SK-N-MC (cell line): ENCODE data around the gene TANGO6.

Experiments used
- DNase-seq: peaks from one replicate; pipeline ENCODE4 v3.0.0-alpha.2; 2011; ENCODE audit warnings: low read depth, low spot score
- H3K27ac ChIP-seq: fragments of 200-600 bp; sonication (generic); 2 replicates; pipeline ENCODE4 v1.5.1; 2016; ENCODE audit warnings: mixed run types
- H3K36me3 ChIP-seq: fragments of 200-600 bp; sonication (generic); 2 replicates; pipeline ENCODE4 v1.6.1; 2017; ENCODE audit warnings: antibody characterized with exemption, low read length, mixed read lengths; ENCODE audit not compliant: insufficient read depth
- H3K4me3 ChIP-seq: fragments of 200-600 bp; sonication (generic); 2 replicates; pipeline ENCODE4 v1.5.1; 2016
- H3K9ac ChIP-seq: fragments of 200-600 bp; sonication (generic); 2 replicates; pipeline ENCODE4 v1.8.0; 2017; ENCODE audit warnings: mixed run types, mixed read lengths; ENCODE audit not compliant: insufficient read length
- H3K9me3 ChIP-seq: fragments of 200-600 bp; sonication (generic); 2 replicates; pipeline ENCODE4 v1.6.1; 2017; ENCODE audit warnings: low read depth, mild to moderate bottlenecking, antibody characterized with exemption, low read length, moderate library complexity, mixed read lengths
- EZH2 ChIP-seq: fragments of 200-600 bp; sonication (generic); IDR thresholded peaks from one replicate; pipeline ENCODE4 v1.6.1; 2017; ENCODE audit warnings: antibody characterized with exemption
- FOXP2 ChIP-seq: optimal IDR thresholded peaks from 2 replicates; pipeline ENCODE3; 2011; ENCODE audit warnings: mild to moderate bottlenecking, moderate library complexity; ENCODE audit not compliant: insufficient read depth; ENCODE audit errors: extremely low read length, control extremely low read depth
- POLR2AphosphoS5 ChIP-seq: IDR thresholded peaks from 2 replicates; pipeline ENCODE4 v1.6.1; 2012; ENCODE audit warnings: mild to moderate bottlenecking, low read depth, low read length, borderline replicate concordance

Gene TANGO6

GRCh38 chr16:68993885-68994284, 150.6 kb downstream of the TANGO6 start:
- TF ChIP-seq POLR2AphosphoS5 (no peak), FOXP2 (no peak), EZH2 (no peak)
- Histone ChIP-seq H3K9ac (no peak overlapping the region), H3K4me3 (no peak overlapping the region), H3K27ac (no peak overlapping the region), H3K9me3 (no peaks in the 10 kb centered on the region), H3K36me3 (no peaks in the 10 kb centered on the region)
- no peak for DNase-seq

DNA sequence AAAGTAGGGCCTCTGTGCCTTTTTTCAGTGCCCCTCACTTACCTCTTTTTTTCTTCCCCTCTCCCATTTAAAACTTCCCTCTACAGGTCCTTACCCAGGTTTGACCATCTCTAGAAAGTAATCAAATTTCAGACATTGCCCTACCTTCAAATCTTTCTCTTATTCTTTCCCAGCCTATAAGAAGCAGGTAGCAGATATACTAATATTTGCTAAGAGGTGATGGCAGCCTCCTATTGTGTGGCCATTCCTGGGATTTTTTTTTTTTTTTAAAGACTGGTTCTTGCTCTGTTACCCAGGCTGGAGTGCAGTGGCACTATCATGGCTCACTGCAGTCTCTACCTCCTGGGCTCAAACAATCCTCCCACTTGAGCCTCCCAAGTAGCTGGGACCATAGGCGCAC, 151.0 kb downstream of the TANGO6 start:
- Histone ChIP-seq H3K9ac (no peak overlapping the region), H3K4me3 (no peak overlapping the region), H3K27ac (no peak overlapping the region), H3K36me3 (no peaks in the 10 kb centered on the region), H3K9me3 (no peaks in the 10 kb centered on the region)
- DNase-seq = no peak
- TF ChIP-seq POLR2AphosphoS5 (no peak), EZH2 (no peak), FOXP2 (no peak)

- no peak for DNase-seq
- Histone ChIP-seq H3K9me3 (no peaks in the 10 kb centered on the region), H3K9ac (no peak overlapping the region), H3K36me3 (no peaks in the 10 kb centered on the region), H3K27ac (no peak overlapping the region), H3K4me3 (no peak overlapping the region)
- no peak for TF ChIP-seq FOXP2
- TF ChIP-seq EZH2 = no peak
- no peak for TF ChIP-seq POLR2AphosphoS5
Observed at GRCh38 chr16:68995011-68995504, 151.7 kb downstream of the TANGO6 start.

DNA sequence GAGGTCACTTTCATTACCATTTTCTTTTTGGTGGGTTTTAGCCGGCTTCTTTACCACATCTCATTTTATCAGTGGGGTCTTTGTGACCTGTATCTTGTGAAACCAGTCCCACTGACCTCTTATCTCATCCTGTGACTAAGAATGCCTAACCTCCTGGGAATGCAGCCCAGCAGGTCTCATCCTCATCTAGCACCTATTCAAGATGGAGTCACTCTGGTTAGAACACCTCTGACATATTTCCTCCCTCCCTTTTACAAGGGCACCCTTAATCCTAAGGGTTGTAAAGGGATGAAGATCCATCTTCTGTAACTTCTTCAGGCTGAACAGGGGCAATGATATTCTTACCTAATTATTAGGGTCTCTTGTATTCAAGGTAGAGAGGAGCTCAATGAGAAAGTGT, 154.2 kb downstream of the TANGO6 start:
- no peak for DNase-seq
- no peaks in the 10 kb centered on the region for H3K9me3 ChIP-seq
- no peaks in the 10 kb centered on the region for H3K36me3 ChIP-seq
- H3K4me3 ChIP-seq = no peak overlapping the region
- H3K27ac ChIP-seq = no peak overlapping the region
- TF ChIP-seq EZH2 = no peak
- no peak for TF ChIP-seq POLR2AphosphoS5
- TF ChIP-seq FOXP2 = no peak
- no peak overlapping the region for H3K9ac ChIP-seq

- H3K4me3 ChIP-seq = no peak overlapping the region
- no peak overlapping the region for H3K9ac ChIP-seq
- TF ChIP-seq POLR2AphosphoS5 (no peak), EZH2 (no peak), FOXP2 (no peak)
- no peaks in the 10 kb centered on the region for H3K9me3 ChIP-seq
- H3K36me3 ChIP-seq = no peaks in the 10 kb centered on the region
- no peak for DNase-seq
- H3K27ac ChIP-seq = no peak overlapping the region
Observed at GRCh38 chr16:68999114-68999513, 155.8 kb downstream of the TANGO6 start.

GRCh38 chr16:69003500-69003899, 160.2 kb downstream of the TANGO6 start:
- Histone ChIP-seq H3K36me3 (no peaks in the 10 kb centered on the region), H3K27ac (no peak overlapping the region), H3K4me3 (no peak overlapping the region), H3K9ac (no peak overlapping the region), H3K9me3 (no peaks in the 10 kb centered on the region)
- TF ChIP-seq POLR2AphosphoS5 (no peak), EZH2 (no peak), FOXP2 (no peak)
- DNase-seq = no peak

- H3K9me3 ChIP-seq = no peaks in the 10 kb centered on the region
- H3K9ac ChIP-seq = no peak overlapping the region
- no peak overlapping the region for H3K27ac ChIP-seq
- no peak for DNase-seq
- H3K4me3 ChIP-seq = no peak overlapping the region
- H3K36me3 ChIP-seq = no peaks in the 10 kb centered on the region
- TF ChIP-seq POLR2AphosphoS5 = no peak
- no peak for TF ChIP-seq FOXP2
- TF ChIP-seq EZH2 = no peak
Observed at GRCh38 chr16:69005641-69006355, 162.5 kb downstream of the TANGO6 start.

DNA sequence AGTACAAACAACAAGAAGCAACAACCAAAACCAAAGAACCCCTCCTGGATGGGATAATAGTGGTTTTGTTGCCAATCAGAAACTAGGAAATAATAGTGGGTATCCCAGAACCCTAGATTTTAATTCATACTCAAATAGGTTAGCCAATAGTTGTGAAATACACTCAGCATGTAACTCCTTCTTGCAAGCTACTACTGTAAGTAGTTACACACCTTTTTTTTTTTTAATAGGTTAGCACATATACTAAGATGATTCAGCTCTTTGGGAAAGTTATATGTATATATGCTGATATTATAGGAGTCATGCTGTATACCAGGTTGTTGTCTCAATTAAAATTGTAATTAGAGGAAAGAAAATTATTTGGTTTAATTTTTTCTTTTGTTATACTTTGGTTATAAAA, 169.6 kb downstream of the TANGO6 start:
- Histone ChIP-seq H3K27ac (no peak overlapping the region), H3K9me3 (no peaks in the 10 kb centered on the region), H3K4me3 (no peak overlapping the region), H3K9ac (no peak overlapping the region), H3K36me3 (no peaks in the 10 kb centered on the region)
- TF ChIP-seq FOXP2 (no peak), POLR2AphosphoS5 (no peak), EZH2 (no peak)
- no peak for DNase-seq
